ENCODE data around the gene SCN4A.
"Not testable (repeated sequence)": the region's sequence is repeated elsewhere in the genome, so short reads cannot be mapped to it uniquely, and the experiment has no call there.

SCN4A gene

GRCh38 chr17:63995626-63996025 is 22.9 kb upstream of the SCN4A start:
- Mint-ChIP-seq H3K4me1 (peaks cover 79% of the 10 kb centered on the region), H3K4me3 (no peak overlapping the region)
- no peak for DNase-seq (ENCODE audit: low spot score in 2 of 2)

DNA sequence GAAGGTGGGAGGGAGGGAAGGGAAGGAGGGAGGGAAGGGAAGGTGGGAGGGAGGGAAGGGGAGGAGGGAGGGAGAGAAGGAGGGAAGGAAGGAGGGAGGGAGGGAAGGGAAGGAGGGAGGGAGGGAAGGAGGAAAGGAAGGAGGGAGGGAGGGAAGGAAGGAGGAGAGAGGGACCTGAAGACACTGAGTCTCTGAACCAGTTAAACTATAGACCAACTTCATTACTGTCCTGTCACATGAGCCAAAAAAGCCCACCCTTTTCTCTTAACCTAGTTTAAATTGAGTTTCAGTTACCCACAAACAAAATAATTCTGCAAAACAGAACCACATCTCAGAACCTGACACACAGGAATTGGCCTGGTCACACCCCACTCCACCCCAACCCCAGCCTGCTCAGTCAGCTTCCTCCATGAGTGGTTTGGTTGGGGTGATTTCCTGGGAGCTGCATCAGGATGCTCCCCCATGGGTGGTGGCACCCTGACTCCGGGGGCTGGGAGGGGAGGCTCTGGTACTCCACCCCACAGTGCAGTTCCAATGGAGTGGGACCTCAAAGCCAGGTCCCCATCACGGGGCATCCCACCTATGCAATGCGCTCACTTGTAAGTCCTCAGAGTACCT is 20.8 kb upstream of the SCN4A start:
- Mint-ChIP-seq H3K36me3 (peaks cover 7% of the 10 kb centered on the region), H3K4me1 (peaks cover 71% of the 10 kb centered on the region), H3K9me3 (no peaks in the 10 kb centered on the region), H3K27ac (peak overlapping the region; percentile 86), H3K4me3 (no peak overlapping the region)
- DNase-seq (ENCODE audit: low spot score in 2 of 2) (no peak), ATAC-seq (peak; percentile 36)

More at GRCh38 chr17:63995626-63996025, 22.9 kb upstream of the SCN4A start:
- H3K9me3 Mint-ChIP-seq: no peaks in the 10 kb centered on the region
- peak overlapping the region; percentile 33 for H3K27ac Mint-ChIP-seq
- H3K36me3 Mint-ChIP-seq: peaks cover 21% of the 10 kb centered on the region
- no peak for ATAC-seq

DNA sequence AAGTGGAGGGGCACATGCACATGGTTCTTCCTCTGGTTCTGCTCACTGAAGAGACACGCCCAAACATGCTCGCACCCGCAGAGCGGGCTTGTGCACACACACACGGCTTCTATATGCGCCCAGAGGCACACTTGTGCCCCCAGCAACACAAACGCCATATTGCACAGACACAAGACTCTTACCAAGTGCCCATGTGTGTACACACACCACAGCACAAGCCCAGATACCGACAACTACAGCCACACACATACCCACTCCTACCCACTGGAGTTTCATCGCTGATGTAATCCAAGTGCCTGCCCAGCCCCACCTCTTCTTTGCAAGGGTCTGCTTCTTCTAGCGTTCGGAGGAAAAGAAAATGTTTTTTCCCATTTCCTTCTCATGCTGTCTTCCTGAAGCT is 18.9 kb upstream of the SCN4A start:
- Mint-ChIP-seq H3K27ac (peak overlapping the region; percentile 93), H3K36me3 (no peaks in the 10 kb centered on the region), H3K9me3 (no peaks in the 10 kb centered on the region), H3K4me3 (peak overlapping the region; percentile 76), H3K4me1 (peaks cover 64% of the 10 kb centered on the region)
- DNase-seq (ENCODE audit: low spot score in 2 of 2): no peak
- ATAC-seq: no peak

GRCh38 chr17:63989622-63990345 is 17.1 kb upstream of the SCN4A start:
- no peak for ATAC-seq
- peak overlapping the region; percentile 76 for H3K4me3 Mint-ChIP-seq
- H3K4me1 Mint-ChIP-seq: peaks cover 71% of the 10 kb centered on the region
- H3K27ac Mint-ChIP-seq: peak overlapping the region; percentile 93
- no peak for DNase-seq (ENCODE audit: low spot score in 2 of 2)
- peaks cover 10% of the 10 kb centered on the region for H3K36me3 Mint-ChIP-seq
- H3K9me3 Mint-ChIP-seq: no peaks in the 10 kb centered on the region

- Mint-ChIP-seq H3K4me3 (no peak overlapping the region), H3K9me3 (no peaks in the 10 kb centered on the region), H3K27ac (peak overlapping the region; percentile 80), H3K4me1 (peaks cover 69% of the 10 kb centered on the region), H3K36me3 (peaks cover 10% of the 10 kb centered on the region)
- DNase-seq (ENCODE audit: low spot score in 2 of 2): no peak
- ATAC-seq: no peak
Measured at GRCh38 chr17:63988741-63989621, 16.3 kb upstream of the SCN4A start.

- H3K4me3 Mint-ChIP-seq: no peak overlapping the region
- peaks cover 61% of the 10 kb centered on the region for H3K4me1 Mint-ChIP-seq
- H3K27ac Mint-ChIP-seq: peak overlapping the region; percentile 78
- H3K9me3 Mint-ChIP-seq: no peaks in the 10 kb centered on the region
- DNase-seq (ENCODE audit: low spot score in 2 of 2): no peak
- ATAC-seq: no peak
- H3K36me3 Mint-ChIP-seq: peaks cover 10% of the 10 kb centered on the region
Measured at GRCh38 chr17:63988127-63988478, 15.4 kb upstream of the SCN4A start.

DNA sequence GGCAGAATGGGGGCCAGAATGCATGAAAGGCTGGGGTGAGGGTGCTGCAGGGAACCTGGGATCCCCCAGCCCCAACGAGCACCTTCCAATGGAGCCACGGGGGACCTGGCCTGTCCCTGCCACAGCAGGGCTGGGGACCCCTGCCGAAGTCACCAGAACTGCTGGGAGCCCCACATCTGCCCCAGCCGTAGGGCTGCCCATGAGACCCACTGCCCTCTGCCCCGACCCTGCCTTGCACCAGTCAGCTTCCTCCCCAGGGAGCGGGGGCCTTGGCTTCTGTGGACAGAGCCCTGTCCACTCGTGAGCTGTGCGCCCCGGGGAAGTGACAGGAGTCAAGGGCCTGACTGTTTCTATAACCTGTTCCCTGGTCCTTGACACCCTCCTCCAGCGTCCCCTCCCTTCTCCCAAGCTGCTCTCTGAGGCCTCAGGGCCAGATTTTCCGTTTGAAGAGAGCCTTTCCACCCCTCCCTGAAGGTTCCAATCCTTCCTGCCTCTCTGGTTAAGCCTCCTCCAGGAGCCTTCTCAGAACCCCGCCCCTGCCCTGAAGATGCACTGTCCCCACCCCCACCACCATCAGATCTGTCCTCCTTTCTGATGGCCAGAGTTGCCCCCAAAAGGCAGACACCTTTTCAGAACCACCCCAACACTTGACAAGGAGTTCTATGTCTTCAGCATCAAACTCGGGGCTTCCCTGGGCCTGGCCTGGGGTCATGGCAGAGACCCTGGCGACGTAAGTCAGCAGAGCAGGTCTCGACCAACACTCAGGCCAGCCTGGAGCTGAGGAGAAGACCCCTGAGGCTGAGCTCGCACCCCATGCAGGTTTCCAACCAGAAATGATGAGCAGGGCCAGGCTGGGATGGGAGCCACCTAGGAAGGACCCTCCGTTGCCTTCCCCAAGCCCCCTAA is 14.8 kb upstream of the SCN4A start:
- Mint-ChIP-seq H3K27ac (peak overlapping the region; percentile 78), H3K9me3 (no peaks in the 10 kb centered on the region), H3K4me3 (no peak overlapping the region), H3K36me3 (peaks cover 10% of the 10 kb centered on the region), H3K4me1 (peaks cover 56% of the 10 kb centered on the region)
- no peak for DNase-seq (ENCODE audit: low spot score in 2 of 2)
- no peak for ATAC-seq

GRCh38 chr17:63986821-63987220 is 14.1 kb upstream of the SCN4A start:
- H3K36me3 Mint-ChIP-seq: peaks cover 10% of the 10 kb centered on the region
- H3K27ac Mint-ChIP-seq: peak overlapping the region; percentile 78
- ATAC-seq (no peak), DNase-seq (ENCODE audit: low spot score in 2 of 2) (no peak)
- no peak overlapping the region for H3K4me3 Mint-ChIP-seq
- H3K9me3 Mint-ChIP-seq: no peaks in the 10 kb centered on the region
- peaks cover 49% of the 10 kb centered on the region for H3K4me1 Mint-ChIP-seq

GRCh38 chr17:63985387-63986140 is 12.8 kb upstream of the SCN4A start:
- ATAC-seq: peak; percentile 39
- DNase-seq (ENCODE audit: low spot score in 2 of 2): no peak
- H3K27ac Mint-ChIP-seq: peak overlapping the region; percentile 91
- H3K4me1 Mint-ChIP-seq: peaks cover 37% of the 10 kb centered on the region
- H3K9me3 Mint-ChIP-seq: no peaks in the 10 kb centered on the region
- H3K36me3 Mint-ChIP-seq: peaks cover 10% of the 10 kb centered on the region
- no peak overlapping the region for H3K4me3 Mint-ChIP-seq

- no peaks in the 10 kb centered on the region for H3K9me3 Mint-ChIP-seq
- peak; percentile 96 for ATAC-seq
- peak; percentile 55 to 68 for DNase-seq (ENCODE audit: low spot score in 2 of 2)
- peaks cover 29% of the 10 kb centered on the region for H3K4me1 Mint-ChIP-seq
- H3K27ac Mint-ChIP-seq: peak overlapping the region; percentile 91
- peaks cover 10% of the 10 kb centered on the region for H3K36me3 Mint-ChIP-seq
- no peak overlapping the region for H3K4me3 Mint-ChIP-seq
Measured at GRCh38 chr17:63984651-63985386, 12.1 kb upstream of the SCN4A start.

DNA sequence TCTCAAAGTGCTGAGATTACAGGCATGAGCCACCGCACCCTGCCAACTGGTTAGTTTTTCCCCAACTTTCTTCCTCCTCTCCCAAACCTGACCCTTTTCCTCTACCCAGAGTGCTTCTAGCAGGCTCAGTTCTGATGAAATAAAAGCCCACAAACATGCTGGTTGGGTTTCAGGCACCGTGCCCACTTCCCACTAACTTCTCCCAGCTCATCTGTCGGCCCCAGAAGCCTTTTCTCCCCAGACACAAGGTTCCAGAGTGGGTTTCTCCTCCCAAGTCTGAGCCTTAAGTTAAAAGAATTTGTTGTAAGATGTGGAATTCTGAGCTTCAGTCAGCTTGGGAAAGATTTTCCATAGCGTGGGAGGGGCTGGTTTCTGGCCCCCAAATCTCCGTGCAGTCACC is 11.5 kb upstream of the SCN4A start:
- ATAC-seq: no peak
- H3K9me3 Mint-ChIP-seq: no peaks in the 10 kb centered on the region
- peak overlapping the region; percentile 91 for H3K27ac Mint-ChIP-seq
- no peak for DNase-seq (ENCODE audit: low spot score in 2 of 2)
- peaks cover 10% of the 10 kb centered on the region for H3K36me3 Mint-ChIP-seq
- H3K4me1 Mint-ChIP-seq: peaks cover 26% of the 10 kb centered on the region
- H3K4me3 Mint-ChIP-seq: no peak overlapping the region

GRCh38 chr17:63983320-63983719 is 10.6 kb upstream of the SCN4A start:
- DNase-seq (ENCODE audit: low spot score in 2 of 2) (no peak), ATAC-seq (no peak)
- no peak overlapping the region for H3K4me3 Mint-ChIP-seq
- peaks cover 10% of the 10 kb centered on the region for H3K36me3 Mint-ChIP-seq
- no peak overlapping the region for H3K27ac Mint-ChIP-seq
- H3K4me1 Mint-ChIP-seq: peaks cover 26% of the 10 kb centered on the region
- no peaks in the 10 kb centered on the region for H3K9me3 Mint-ChIP-seq

GRCh38 chr17:63982641-63983040 is 9.9 kb upstream of the SCN4A start:
- not testable (repeated sequence) for H3K27ac Mint-ChIP-seq; H3K36me3 Mint-ChIP-seq; H3K4me3 Mint-ChIP-seq; H3K9me3 Mint-ChIP-seq; DNase-seq (ENCODE audit: low spot score in 2 of 2); ATAC-seq
- peaks cover 23% of the 10 kb centered on the region for H3K4me1 Mint-ChIP-seq

Data from stimulated activated effector memory CD8-positive, alpha-beta T cell treated with anti-CD3 and anti-CD28 coated beads, Interleukin-12 subunit alpha, Interleukin-12 subunit beta, amount 100 ng/mL, for 72 hours (primary cell).